Karpas-422 (cell line): Measurements from ENCODE around the gene SUCO. TPM values are rescaled to one million over a fixed set of nuclear protein-coding genes. Genes with fewer than 3 reads are reported as not detected.

Source experiments
- DNase-seq: peaks from one replicate; pipeline ENCODE4 v3.0.0-alpha.2; 2015
- H2AFZ ChIP-seq: fragments of 200-600 bp; sonication (generic); 2 replicates; pipeline ENCODE4 v1.6.1; 2014; ENCODE audit warnings: antibody characterized with exemption, low read length, mixed read lengths
- H3K27ac ChIP-seq: fragments of 200-600 bp; sonication (generic); 2 replicates; pipeline ENCODE4 v1.5.1; 2014; ENCODE audit warnings: mild to moderate bottlenecking, low read length, moderate library complexity
- H3K27me3 ChIP-seq: fragments of 200-600 bp; sonication (generic); 2 replicates; pipeline ENCODE4 v1.6.1; 2014; ENCODE audit warnings: low read length, mixed read lengths
- H3K36me3 ChIP-seq: fragments of 200-600 bp; sonication (generic); 2 replicates; pipeline ENCODE4 v1.6.1; 2014; ENCODE audit warnings: low read length, mixed read lengths; ENCODE audit not compliant: insufficient read depth
- H3K4me1 ChIP-seq: fragments of 200-600 bp; sonication (generic); 2 replicates; pipeline ENCODE4 v1.6.1; 2014; ENCODE audit warnings: mild to moderate bottlenecking, low read length, mixed read lengths
- H3K4me2 ChIP-seq: fragments of 200-600 bp; sonication (generic); 2 replicates; pipeline ENCODE4 v1.6.1; 2014; ENCODE audit warnings: low read length, low read depth, mild to moderate bottlenecking; ENCODE audit not compliant: poor library complexity, severe bottlenecking
- H3K4me3 ChIP-seq: fragments of 200-600 bp; sonication (generic); 2 replicates; pipeline ENCODE4 v1.5.1; 2014; ENCODE audit warnings: mild to moderate bottlenecking, antibody characterized with exemption, low read length, mixed read lengths
- H3K79me2 ChIP-seq: fragments of 200-600 bp; sonication (generic); 2 replicates; pipeline ENCODE4 v1.6.1; 2014; ENCODE audit warnings: mild to moderate bottlenecking, low read length, mixed read lengths
- H3K9ac ChIP-seq: fragments of 200-600 bp; sonication (generic); 2 replicates; pipeline ENCODE4 v1.6.0; 2014; ENCODE audit warnings: low read length
- H3K9me2 ChIP-seq: fragments of 200-600 bp; sonication (generic), shearing (Covaris generic); replicated peaks from 2 replicates; pipeline ENCODE4 v1.6.0; 2014; ENCODE audit warnings: mild to moderate bottlenecking, low read length, moderate library complexity; ENCODE audit not compliant: insufficient read depth
- H3K9me3 ChIP-seq: fragments of 300-700, 200-600 bp; sonication (generic); 2 replicates; pipeline ENCODE4 v1.6.1; 2014; ENCODE audit warnings: low read length, mixed read lengths
- H4K20me1 ChIP-seq: fragments of 200-600 bp; sonication (generic); 2 replicates; pipeline ENCODE4 v1.6.1; 2014; ENCODE audit warnings: mild to moderate bottlenecking, antibody characterized with exemption, low read length, low read depth; ENCODE audit not compliant: insufficient read depth
- total RNA-seq: library from RNA; depleted of rRNA; stranded (reverse); fragments of >200 nt; shearing (Covaris generic); gene quantifications from 2 replicates; pipeline ENCODE4 v1.2.3, GENCODE V29; 2014; ENCODE audit warnings: low replicate concordance

Gene SUCO
- total RNA-seq, 1 experiment from 2014 or later, result 52.3 TPM

DNA sequence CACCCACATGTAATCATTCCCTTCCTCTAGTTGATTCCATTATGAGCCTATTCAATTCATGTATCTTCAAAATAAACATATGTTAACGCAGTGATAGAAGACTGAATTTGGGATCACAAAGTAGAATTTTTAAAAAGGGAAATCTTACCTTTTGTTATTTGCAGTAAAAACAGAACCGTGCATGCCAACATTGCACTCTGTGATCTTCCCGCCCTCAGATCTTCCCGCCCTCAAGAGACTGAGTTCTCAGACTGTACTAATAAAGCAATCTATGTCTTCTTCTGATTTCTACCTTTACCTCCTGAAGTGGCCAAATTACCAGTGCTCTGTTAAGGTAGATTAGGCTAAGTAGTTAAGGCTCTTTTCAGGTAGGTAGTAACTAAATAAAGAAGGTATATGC is 3.6 kb upstream of the SUCO start:
- no peak overlapping the region for H3K4me3 ChIP-seq
- H3K9ac ChIP-seq, result no peak overlapping the region
- H3K79me2 ChIP-seq, result peaks cover 13% of the 10 kb centered on the region
- peaks cover 4% of the 10 kb centered on the region; the same call in 1 of the 2 replicates for H4K20me1 ChIP-seq
- H3K27me3 ChIP-seq, result no peaks in the 10 kb centered on the region
- H3K36me3 ChIP-seq, result no peaks in the 10 kb centered on the region
- no peaks in the 10 kb centered on the region for H3K9me2 ChIP-seq
- H3K4me1 ChIP-seq, result peaks cover 9% of the 10 kb centered on the region
- H3K9me3 ChIP-seq, result no peaks in the 10 kb centered on the region
- no peak overlapping the region for H2AFZ ChIP-seq
- no peak overlapping the region for H3K4me2 ChIP-seq
- no peak for DNase-seq
- H3K27ac ChIP-seq, result no peak overlapping the region

DNA sequence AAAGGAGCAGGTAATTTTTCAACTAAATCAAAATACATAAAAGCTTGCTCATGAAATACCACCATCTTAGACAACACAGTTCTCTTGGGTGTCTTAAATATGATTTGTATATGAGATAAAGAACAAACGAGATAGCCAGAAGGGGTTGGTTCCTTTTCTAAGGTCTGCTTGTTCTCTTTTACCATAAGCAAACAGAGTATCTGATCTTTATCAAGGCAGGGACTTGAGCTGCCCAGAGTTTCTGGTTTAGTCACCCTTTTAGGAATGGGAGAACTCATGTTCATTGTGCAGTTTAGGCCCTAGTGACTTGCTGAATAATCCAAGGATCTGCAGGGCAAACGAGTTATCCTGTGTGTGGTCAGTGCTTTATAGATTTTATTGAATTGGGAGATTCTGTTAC is 3.0 kb upstream of the SUCO start:
- Histone ChIP-seq H3K79me2 (peaks cover 20% of the 10 kb centered on the region), H3K4me2 (no peak overlapping the region), H3K4me1 (peaks cover 14% of the 10 kb centered on the region), H3K27me3 (no peaks in the 10 kb centered on the region), H3K4me3 (no peak overlapping the region), H2AFZ (no peak overlapping the region), H3K9me2 (no peaks in the 10 kb centered on the region), H3K27ac (no peak overlapping the region), H3K9ac (no peak overlapping the region), H3K9me3 (no peaks in the 10 kb centered on the region), H4K20me1 (peaks cover 6% of the 10 kb centered on the region; the same call in 1 of the 2 replicates), H3K36me3 (no peaks in the 10 kb centered on the region)
- no peak for DNase-seq

- H3K4me3 ChIP-seq, result peak overlapping the region; percentile 80
- peak overlapping the region; percentile 77 for H3K9ac ChIP-seq
- H3K4me1 ChIP-seq, result peaks cover 30% of the 10 kb centered on the region
- H4K20me1 ChIP-seq, result peaks cover 7% of the 10 kb centered on the region; the same call in 1 of the 2 replicates
- no peaks in the 10 kb centered on the region for H3K27me3 ChIP-seq
- DNase-seq, result no peak
- H2AFZ ChIP-seq, result peak overlapping the region; percentile 85
- H3K36me3 ChIP-seq, result no peaks in the 10 kb centered on the region
- H3K4me2 ChIP-seq, result peak overlapping the region; percentile 90
- peak overlapping the region; percentile 41; the same call in 1 of the 2 replicates for H3K27ac ChIP-seq
- H3K79me2 ChIP-seq, result peaks cover 36% of the 10 kb centered on the region
- H3K9me3 ChIP-seq, result no peaks in the 10 kb centered on the region
- no peaks in the 10 kb centered on the region for H3K9me2 ChIP-seq
Observed at GRCh38 chr1:172531412-172532182, 1.4 kb upstream of the SUCO start.

DNA sequence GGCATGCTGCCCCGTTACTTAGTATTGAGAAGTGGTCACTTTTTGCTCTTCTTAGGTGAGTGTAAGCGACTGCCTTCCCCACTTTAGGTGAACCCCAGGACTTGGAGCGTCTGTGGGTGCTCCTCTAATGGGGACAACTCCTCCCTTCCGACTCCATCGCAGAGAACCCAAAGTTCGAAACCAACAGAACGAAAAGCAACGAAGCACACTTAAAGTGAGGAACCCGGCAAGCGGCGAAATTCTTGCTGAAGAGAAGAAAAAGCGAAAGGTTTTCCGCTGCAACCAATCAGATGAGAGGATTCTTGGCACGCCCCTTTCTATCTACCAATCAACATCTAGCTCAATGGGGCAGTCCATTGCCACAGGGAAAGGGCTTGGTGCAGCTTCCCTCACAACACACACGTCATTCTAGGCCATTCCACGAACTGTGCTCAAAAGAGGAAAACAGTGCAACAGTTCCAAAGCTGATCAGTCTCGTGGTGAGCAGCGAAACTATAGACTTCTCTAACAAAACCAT is 709 bp upstream of the SUCO start:
- H4K20me1 ChIP-seq, result peaks cover 7% of the 10 kb centered on the region; the same call in 1 of the 2 replicates
- H3K9ac ChIP-seq, result peak overlapping the region; percentile 77
- no peaks in the 10 kb centered on the region for H3K9me2 ChIP-seq
- H3K27me3 ChIP-seq, result no peaks in the 10 kb centered on the region
- no peaks in the 10 kb centered on the region for H3K36me3 ChIP-seq
- peaks cover 36% of the 10 kb centered on the region for H3K4me1 ChIP-seq
- H3K9me3 ChIP-seq, result no peaks in the 10 kb centered on the region
- DNase-seq, result peak; percentile 98
- H2AFZ ChIP-seq, result peak overlapping the region; percentile 93
- H3K79me2 ChIP-seq, result peaks cover 42% of the 10 kb centered on the region
- H3K27ac ChIP-seq, result peak overlapping the region; percentile 42
- peak overlapping the region; percentile 90 for H3K4me2 ChIP-seq
- H3K4me3 ChIP-seq, result peak overlapping the region; percentile 80

DNA sequence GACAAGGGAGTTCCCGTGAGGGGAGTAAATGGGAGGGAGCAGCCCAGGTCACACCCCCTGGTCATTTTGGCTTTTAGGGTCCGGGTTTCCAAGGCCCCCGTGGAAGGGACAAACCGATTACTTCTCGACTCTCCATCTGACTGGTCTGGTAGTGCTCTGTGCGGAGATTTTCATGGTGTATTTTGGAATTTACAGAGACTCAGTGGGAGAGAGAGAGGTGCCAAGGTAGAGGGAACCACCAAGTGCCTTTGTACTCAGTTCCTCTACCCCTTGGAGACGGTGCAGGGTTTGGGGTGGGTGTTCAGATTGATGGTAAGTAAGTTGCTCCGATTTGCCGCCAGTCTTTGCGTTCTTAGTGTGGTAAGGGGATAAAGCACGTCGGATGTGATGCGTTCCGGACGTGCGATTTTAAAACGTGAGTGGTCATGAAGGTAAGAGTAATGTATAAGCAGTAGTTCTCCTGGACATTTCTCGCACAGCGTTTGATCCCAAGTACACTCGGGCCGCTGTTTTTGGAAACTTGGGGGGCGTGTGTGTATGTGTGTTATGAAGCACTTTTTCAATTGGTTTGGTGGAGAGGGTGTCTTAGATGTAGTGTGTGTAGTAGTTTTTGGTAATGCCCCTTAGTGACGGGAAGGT is 682 bp downstream of the SUCO start:
- peak overlapping the region; percentile 90 for H3K4me3 ChIP-seq
- no peaks in the 10 kb centered on the region for H3K36me3 ChIP-seq
- peak overlapping the region; percentile 84 for H3K4me2 ChIP-seq
- H3K4me1 ChIP-seq, result peaks cover 49% of the 10 kb centered on the region
- H3K9me2 ChIP-seq, result no peaks in the 10 kb centered on the region
- peak overlapping the region; percentile 78 for H3K27ac ChIP-seq
- no peaks in the 10 kb centered on the region for H3K9me3 ChIP-seq
- H3K9ac ChIP-seq, result peak overlapping the region; percentile 87
- H4K20me1 ChIP-seq, result peaks cover 7% of the 10 kb centered on the region; the same call in 1 of the 2 replicates
- H2AFZ ChIP-seq, result peak overlapping the region; percentile 19; the same call in 1 of the 2 replicates
- peaks cover 56% of the 10 kb centered on the region for H3K79me2 ChIP-seq
- H3K27me3 ChIP-seq, result no peaks in the 10 kb centered on the region
- peak; percentile 78 for DNase-seq

DNA sequence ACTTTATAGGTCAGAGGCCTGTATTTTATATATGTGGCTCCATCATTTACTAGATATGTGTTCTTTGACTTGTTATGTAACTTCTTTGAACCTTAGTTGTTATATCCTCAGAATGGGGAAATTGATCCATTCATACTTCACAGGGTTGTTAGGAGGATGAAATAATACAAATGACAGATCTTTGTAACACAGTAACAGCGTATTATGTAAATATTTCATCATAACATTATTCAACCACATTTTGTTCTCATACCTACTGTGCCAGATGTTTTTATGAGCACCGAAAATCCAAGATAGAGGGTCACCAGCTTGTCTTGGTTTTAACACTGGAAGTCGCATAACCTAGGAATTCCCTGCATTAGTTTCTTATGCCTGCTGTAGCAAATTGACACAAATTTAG is 3.3 kb downstream of the SUCO start:
- Histone ChIP-seq H4K20me1 (peaks cover 7% of the 10 kb centered on the region; the same call in 1 of the 2 replicates), H3K4me1 (peaks cover 70% of the 10 kb centered on the region), H3K9ac (peak overlapping the region; percentile 87), H3K9me2 (no peaks in the 10 kb centered on the region), H3K9me3 (no peaks in the 10 kb centered on the region), H3K36me3 (no peaks in the 10 kb centered on the region), H3K27ac (no peak overlapping the region), H3K4me3 (peak overlapping the region; percentile 90; the same call in 1 of the 2 replicates), H3K79me2 (peaks cover 82% of the 10 kb centered on the region), H3K27me3 (no peaks in the 10 kb centered on the region), H3K4me2 (peak overlapping the region; percentile 84), H2AFZ (no peak overlapping the region)
- DNase-seq, result no peak

GRCh38 chr1:172537366-172537765 is 4.4 kb downstream of the SUCO start:
- H3K4me3 ChIP-seq, result no peak overlapping the region
- peaks cover 73% of the 10 kb centered on the region for H3K4me1 ChIP-seq

DNA sequence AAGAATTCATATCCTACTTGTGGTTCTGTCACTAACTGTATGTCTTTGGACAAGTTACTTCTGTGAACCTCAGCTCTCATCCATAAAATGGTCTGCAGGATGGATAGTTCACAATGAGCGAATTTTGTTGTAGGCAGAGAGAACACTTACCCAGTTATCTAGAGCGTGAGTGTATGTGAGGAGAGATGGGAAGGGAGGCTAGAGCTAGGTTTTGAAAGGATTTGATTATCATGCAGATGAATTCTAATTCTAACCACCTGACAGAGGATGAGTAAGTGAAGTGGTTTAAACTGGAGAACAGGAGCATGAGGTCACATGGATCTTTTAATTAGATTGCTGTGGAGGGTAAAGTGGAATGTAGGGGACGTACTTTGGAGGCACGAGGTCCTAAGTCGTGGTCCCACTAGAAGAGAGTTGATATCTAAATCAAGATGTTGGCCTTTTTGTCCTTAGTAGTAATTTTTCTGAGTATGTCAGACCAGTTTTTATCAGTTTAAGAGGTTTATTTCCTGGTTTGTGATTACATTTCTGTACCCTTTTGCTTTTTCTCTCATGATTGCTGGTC is 5.0 kb downstream of the SUCO start:
- Histone ChIP-seq H3K79me2 (peaks cover 99% of the 10 kb centered on the region), H3K4me1 (peaks cover 78% of the 10 kb centered on the region), H3K36me3 (no peaks in the 10 kb centered on the region), H4K20me1 (peaks cover 7% of the 10 kb centered on the region; the same call in 1 of the 2 replicates), H3K27me3 (no peaks in the 10 kb centered on the region), H3K9me3 (no peaks in the 10 kb centered on the region), H3K9ac (no peak overlapping the region), H3K4me3 (no peak overlapping the region), H2AFZ (no peak overlapping the region), H3K27ac (no peak overlapping the region), H3K4me2 (no peak overlapping the region), H3K9me2 (no peaks in the 10 kb centered on the region)
- no peak for DNase-seq

More at GRCh38 chr1:172537366-172537765, 4.4 kb downstream of the SUCO start:
- no peak for DNase-seq
- Histone ChIP-seq H4K20me1 (peaks cover 7% of the 10 kb centered on the region; the same call in 1 of the 2 replicates), H3K27ac (no peak overlapping the region), H3K9me3 (no peaks in the 10 kb centered on the region), H3K4me2 (peak overlapping the region; percentile 84), H2AFZ (no peak overlapping the region), H3K27me3 (no peaks in the 10 kb centered on the region), H3K79me2 (peaks cover 93% of the 10 kb centered on the region), H3K36me3 (no peaks in the 10 kb centered on the region), H3K9me2 (no peaks in the 10 kb centered on the region), H3K9ac (no peak overlapping the region)
